GM12878 (cell line): Measurements from ENCODE around the gene BTF3L4. TPM values are rescaled to one million over a fixed set of nuclear protein-coding genes. Genes with fewer than 3 reads are reported as not detected.
A peak's percentile ranks its signal among the peaks of the same experiment; 100 is the strongest.
"Not testable (repeated sequence)": the region's sequence is repeated elsewhere in the genome, so short reads cannot be mapped to it uniquely, and the experiment has no call there.

Experiments
- ATAC-seq: fragments of 200-7000 bp; cut with Tn5 transposase; 3 replicates; pipeline ENCODE4 v1.9.1; 2020; ENCODE audit warnings: mild to moderate bottlenecking, moderate library complexity
- BruUV-seq: library from RNA; stranded (reverse); fragments of 400-500 nt; replicated peaks from 2 replicates; lab custom pipeline; 2021; lab: Mats Ljungman, UMichigan
- CTCF ChIA-PET: fragments of 300-600 bp; sonication (Branson Sonifier 250); formaldehyde crosslinking; extraction: SDS; loops from one replicate; lab custom pipeline; 2021; ENCODE audit warnings: inconsistent platforms; lab: Yijun Ruan, JAX
- POLR2A ChIA-PET: fragments of 350-600 bp; formaldehyde crosslinking; extraction: SDS; loops from one replicate; lab custom pipeline; 2021; ENCODE audit warnings: inconsistent platforms; lab: Charles Lee
- RAD21 ChIA-PET: fragments of 300-600 bp; sonication (Branson Sonifier 250); formaldehyde crosslinking; loops from one replicate; lab custom pipeline; 2023; ENCODE audit warnings: antibody characterized with exemption; ENCODE audit not compliant: unreplicated experiment; lab: Charles Lee
- SMC1A ChIA-PET: fragments of 300-600 bp; sonication (Branson Sonifier 250); formaldehyde crosslinking; loops from one replicate; lab custom pipeline; 2023; ENCODE audit not compliant: unreplicated experiment, uncharacterized antibody; lab: Charles Lee
- DNase-seq: peaks from one replicate; pipeline ENCODE4 v3.0.0-alpha.2; 2011; ENCODE audit warnings: low read depth, low spot score
- FAIRE-seq: peaks from 3 replicates; lab custom pipeline; 2011; peaks lifted over from hg19 to GRCh38; lab: Jason Lieb, UNC
- H2AFZ ChIP-seq: 2 replicates; pipeline ENCODE4 v1.6.0; 2011; ENCODE audit warnings: low read depth, low read length, control low read depth; ENCODE audit not compliant: control insufficient read depth
- H3K27ac ChIP-seq: 2 replicates; pipeline ENCODE4 v1.5.1; 2011; ENCODE audit warnings: control low read depth; ENCODE audit not compliant: control insufficient read depth, insufficient read depth
- H3K27me3 ChIP-seq, 2 experiments: replicated peaks in 1 of 2; 2 replicates each; pipeline versions ENCODE4 v1.6.0 to v1.6.1; 2011; ENCODE audit warnings: low read length in 1 of 2; ENCODE audit not compliant: control insufficient read depth in 2 of 2, insufficient read depth in 2 of 2
- H3K36me3 ChIP-seq, 2 experiments: 2 replicates each; pipeline ENCODE4 v1.5.1; 2011; ENCODE audit warnings: low read length in 1 of 2; ENCODE audit not compliant: control insufficient read depth in 2 of 2, insufficient read depth in 2 of 2
- H3K4me1 ChIP-seq: 2 replicates; pipeline ENCODE4 v1.6.1; 2011; ENCODE audit warnings: mild to moderate bottlenecking, low read length, moderate library complexity, mixed read lengths; ENCODE audit not compliant: control insufficient read depth, insufficient read depth
- H3K4me2 ChIP-seq: 2 replicates; pipeline ENCODE4 v1.6.0; 2011; ENCODE audit warnings: control low read depth; ENCODE audit not compliant: control insufficient read depth, insufficient read depth
- H3K4me3 ChIP-seq: fragments of 200-600 bp; sonication (generic); 2 replicates; pipeline ENCODE4 v1.5.1; 2016
- H3K79me2 ChIP-seq: 2 replicates; pipeline ENCODE4 v1.6.0; 2011; ENCODE audit warnings: low read length; ENCODE audit not compliant: control insufficient read depth, insufficient read depth
- H3K9ac ChIP-seq: 2 replicates; pipeline ENCODE4 v1.8.0; 2011; ENCODE audit warnings: low read length, control low read depth, mixed read lengths; ENCODE audit not compliant: control insufficient read depth, insufficient read depth
- H3K9me3 ChIP-seq: replicated peaks from 3 replicates; pipeline ENCODE4 v1.5.1; 2011; ENCODE audit warnings: mild to moderate bottlenecking, low read length; ENCODE audit not compliant: control insufficient read depth, insufficient read depth
- H4K20me1 ChIP-seq: 2 replicates; pipeline ENCODE4 v1.6.0; 2011; ENCODE audit not compliant: control insufficient read depth, insufficient read depth
- LARP7 ChIP-seq: fragments of 450-650 bp; IDR thresholded peaks from 2 replicates; pipeline ENCODE4 v1.6.1; 2017; ENCODE audit warnings: mild to moderate bottlenecking
- PKNOX1 ChIP-seq: fragments of 450-650 bp; IDR thresholded peaks from 2 replicates; pipeline ENCODE4 v1.6.1; 2016; ENCODE audit warnings: mild to moderate bottlenecking
- PML ChIP-seq: IDR thresholded peaks from 2 replicates; pipeline ENCODE4 v1.6.1; 2012; ENCODE audit warnings: low read length, inconsistent platforms
- WGBS: methylation state at CpG from one replicate; pipeline ENCODE4 v1.1.6; 2016; ENCODE audit warnings: low lambda C conversion rate; ENCODE audit not compliant: insufficient replicate concordance, insufficient coverage; ENCODE audit errors: missing lambda C conversion rate; 5-methylcytosine and 5-hydroxymethylcytosine counted together
- in situ Hi-C: fragments of 300-500 bp; cut with MboI; formaldehyde crosslinking; loops from 9 replicates; pipeline ENCODE4 v1.14.3; 2018; ENCODE audit warnings: mixed read lengths
- intact Hi-C: fragments of 100-400 bp; cut with micrococcal nuclease; formaldehyde crosslinking; loops from one replicate; pipeline ENCODE4 v1.14.2; 2022; ENCODE audit not compliant: unreplicated experiment
- polyA plus RNA-seq, 11 experiments: library from polyadenylated mRNA; depleted of rRNA in 4 of 11; unstranded in 6 of 11; stranded (reverse) in 5 of 11; fragments of >200 nt; fragmentation: Nextera tagmentation in 4 of 11; fragmentation: Illumina TruSeq in 1 of 11; extraction: Ambion mirVana in 4 of 11; extraction: Trizol in 1 of 11; gene quantifications; 1 replicate in 1 of 11; 2 replicates in 10 of 11; pipeline versions ENCODE4 v1.2.1 to v1.2.3, GENCODE V29; 2011 to 2016; ENCODE audit warnings: inconsistent platforms in 2 of 11, missing spikeins in 2 of 11, low read depth in 1 of 11
- total RNA-seq, 4 experiments: library from RNA; depleted of rRNA in 3 of 4; stranded (reverse); fragments of >200 nt in 3 of 4; fragmentation: Illumina TruSeq in 1 of 4; extraction: Trizol in 1 of 4; gene quantifications; 2 replicates each; pipeline versions ENCODE4 v1.2.1 to v1.2.3, GENCODE V29; 2013 to 2021

The BTF3L4 gene
- total and polyA plus RNA-seq, 10 of the 15 experiments (the other 5 are each of a cell fraction or from before 2014, with no cell fraction given): 25.0 to 76.9 (median 66.8) TPM

GRCh38 chr1:52094300-52094699 is 38.2 kb downstream of the BTF3L4 start:
- ATAC-seq, H3K4me3 ChIP-seq, H3K9ac ChIP-seq, H3K36me3 ChIP-seq, DNase-seq, H3K79me2 ChIP-seq, in situ Hi-C loops, H4K20me1 ChIP-seq, H3K4me2 ChIP-seq, FAIRE-seq, POLR2A ChIA-PET, RAD21 ChIA-PET, H2AFZ ChIP-seq, H3K27me3 ChIP-seq, H3K4me1 ChIP-seq, H3K27ac ChIP-seq, BruUV-seq, H3K9me3 ChIP-seq, intact Hi-C loops: not testable (repeated sequence)
- WGBS: 80% methylated on average over 7 of the region's 7 CpGs
- CTCF ChIA-PET: interaction anchor here (0.8 to 1.2 kb wide), 2 partner anchors 8 to 22 kb away, joined by 3 read pairs; no protein-coding TSS in a partner anchor
- SMC1A ChIA-PET: interaction anchor here (0.6 kb wide), 1 partner anchor 338 kb away, joined by 3 read pairs; no protein-coding TSS in a partner anchor

GRCh38 chr1:52096216-52096615 is 40.1 kb downstream of the BTF3L4 start:
- no TSS peak for BruUV-seq
- in situ Hi-C loops: no loop called here

More at GRCh38 chr1:52096216-52096615, 40.1 kb downstream of the BTF3L4 start:
- no peak overlapping the region for H3K27ac ChIP-seq
- ATAC-seq: peak; percentile 56
- no peaks in the 10 kb centered on the region for H3K36me3 ChIP-seq
- no peak overlapping the region for H2AFZ ChIP-seq
- ChIA-PET RAD21 (interaction anchor here (0.7 kb wide), 1 partner anchor 42 kb away, joined by 3 read pairs; no protein-coding TSS in a partner anchor), POLR2A (no interaction called here), CTCF (no interaction called here), SMC1A (interaction anchor here (0.6 kb wide), 2 partner anchors 20 to 61 kb away, joined by 3 to 4 read pairs; no protein-coding TSS in a partner anchor)
- H3K27me3 ChIP-seq: no peaks in the 10 kb centered on the region
- 13% methylated on average over 8 of the region's 8 CpGs for WGBS
- FAIRE-seq: no peak
- no peaks in the 10 kb centered on the region for H3K9me3 ChIP-seq
- H3K9ac ChIP-seq: no peak overlapping the region
- H3K4me2 ChIP-seq: peak overlapping the region; percentile 5; the same call in 1 of the 2 replicates
- no peaks in the 10 kb centered on the region for H4K20me1 ChIP-seq
- no peak for DNase-seq
- no peak for TF ChIP-seq PML
- TF ChIP-seq LARP7: no peak
- peak; percentile 11; the same call in 1 of the 2 replicates for TF ChIP-seq PKNOX1
- H3K79me2 ChIP-seq: no peaks in the 10 kb centered on the region
- intact Hi-C loops: no loop called here
- no peak overlapping the region for H3K4me3 ChIP-seq
- H3K4me1 ChIP-seq: no peaks in the 10 kb centered on the region
